ENCODE results near the gene SRSF1.
"Not testable (repeated sequence)": the region's sequence is repeated elsewhere in the genome, so short reads cannot be mapped to it uniquely, and the experiment has no call there.

DNA sequence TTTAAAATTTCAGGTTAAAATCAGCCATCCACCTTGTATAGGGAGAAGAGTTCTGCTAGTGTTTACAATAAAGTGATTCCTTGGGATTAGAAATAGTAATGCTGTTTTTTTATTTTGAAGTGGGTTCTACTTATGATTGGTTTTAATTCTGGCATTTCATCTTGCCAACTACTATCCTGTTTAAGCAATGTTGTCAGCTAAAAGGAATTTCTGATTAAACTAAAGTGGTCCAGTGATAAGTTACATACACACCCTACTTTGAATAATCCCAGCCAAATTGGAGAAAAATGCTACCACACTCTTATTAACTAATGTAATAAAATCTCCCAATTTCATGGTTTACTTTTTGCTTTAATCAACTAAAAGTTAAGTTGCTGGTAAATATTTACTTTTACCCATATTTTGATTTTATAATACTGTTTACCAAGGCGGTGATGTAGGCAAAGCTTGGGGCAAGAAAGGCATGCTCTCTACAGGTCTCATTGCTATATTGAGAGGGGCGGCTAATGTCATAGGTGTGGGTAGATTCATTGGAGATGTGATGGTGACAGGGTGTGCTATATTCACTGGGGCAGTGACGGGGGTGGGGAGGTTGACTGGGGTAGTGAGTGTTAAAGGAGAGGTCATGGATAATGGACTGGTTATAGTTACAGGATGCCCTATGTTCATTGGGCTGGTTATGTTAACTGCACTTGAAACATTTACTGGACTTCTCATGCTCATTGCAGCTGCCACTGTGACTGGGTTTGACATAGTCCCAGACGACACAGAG, 32.8 kb downstream of the SRSF1 start:
- not testable (repeated sequence) for TF ChIP-seq POLR2A, EP300 (IDR thresholded peaks at IDR 0.05)
- TF ChIP-seq, protein P1, sequence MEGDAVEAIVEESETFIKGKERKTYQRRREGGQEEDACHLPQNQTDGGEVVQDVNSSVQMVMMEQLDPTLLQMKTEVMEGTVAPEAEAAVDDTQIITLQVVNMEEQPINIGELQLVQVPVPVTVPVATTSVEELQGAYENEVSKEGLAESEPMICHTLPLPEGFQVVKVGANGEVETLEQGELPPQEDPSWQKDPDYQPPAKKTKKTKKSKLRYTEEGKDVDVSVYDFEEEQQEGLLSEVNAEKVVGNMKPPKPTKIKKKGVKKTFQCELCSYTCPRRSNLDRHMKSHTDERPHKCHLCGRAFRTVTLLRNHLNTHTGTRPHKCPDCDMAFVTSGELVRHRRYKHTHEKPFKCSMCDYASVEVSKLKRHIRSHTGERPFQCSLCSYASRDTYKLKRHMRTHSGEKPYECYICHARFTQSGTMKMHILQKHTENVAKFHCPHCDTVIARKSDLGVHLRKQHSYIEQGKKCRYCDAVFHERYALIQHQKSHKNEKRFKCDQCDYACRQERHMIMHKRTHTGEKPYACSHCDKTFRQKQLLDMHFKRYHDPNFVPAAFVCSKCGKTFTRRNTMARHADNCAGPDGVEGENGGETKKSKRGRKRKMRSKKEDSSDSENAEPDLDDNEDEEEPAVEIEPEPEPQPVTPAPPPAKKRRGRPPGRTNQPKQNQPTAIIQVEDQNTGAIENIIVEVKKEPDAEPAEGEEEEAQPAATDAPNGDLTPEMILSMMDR (IDR thresholded peaks at IDR 0.05) = not testable (repeated sequence)

All from ovary (tissue), 3 donors.